CD4-positive, alpha-beta T cell treated with Interleukin-1 beta for 1 hour (primary cell): ENCODE results near the gene CERS6.
A peak's percentile ranks its signal among the peaks of the same experiment; 100 is the strongest.

Experiments used
- DNase-seq, 2 donors: peaks; one replicate each; pipeline ENCODE4 v3.0.0-alpha.2; 2020 to 2022

Gene CERS6

GRCh38 chr2:168710754-168711467 is 254.8 kb downstream of the CERS6 start:
- no peak for DNase-seq

GRCh38 chr2:168712053-168712452 is 256.0 kb downstream of the CERS6 start:
- DNase-seq = no peak

DNA sequence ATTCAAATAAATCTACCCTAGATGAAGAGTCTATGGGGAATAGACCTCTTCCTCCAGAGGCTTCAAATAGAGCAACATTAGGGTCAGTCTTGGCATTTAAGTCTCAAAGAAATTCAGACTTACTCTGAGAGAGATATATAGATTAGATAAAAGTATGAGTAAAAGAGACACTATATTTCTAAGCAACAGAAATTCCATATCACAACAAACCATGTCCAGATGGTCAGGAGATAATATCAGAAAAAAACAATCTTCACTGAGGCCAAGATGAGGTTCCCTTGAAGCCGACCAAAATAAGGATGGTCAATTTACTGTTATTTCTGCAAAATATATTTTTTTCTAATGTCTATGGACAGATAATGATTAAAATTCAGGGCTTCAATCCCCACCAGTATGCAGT is 257.3 kb downstream of the CERS6 start:
- no peak for DNase-seq

DNA sequence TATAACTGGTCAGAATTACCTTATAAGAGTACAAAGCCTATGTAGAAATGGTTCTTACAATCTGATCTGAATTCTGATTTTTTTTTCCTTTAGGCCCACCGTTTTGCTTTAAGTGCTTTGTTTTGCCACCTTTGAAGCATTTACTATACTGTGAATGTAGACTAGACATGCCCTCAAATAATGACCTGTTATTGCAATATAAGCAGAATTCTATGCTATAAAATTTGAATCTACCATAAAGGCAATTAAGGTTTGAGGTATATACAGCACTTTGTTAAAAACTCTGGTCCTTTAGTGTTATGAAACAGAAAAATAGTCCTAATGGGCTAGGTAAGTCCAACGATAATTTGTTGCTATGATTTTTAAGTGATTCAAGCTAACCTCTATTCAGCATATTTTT is 259.8 kb downstream of the CERS6 start:
- no peak for DNase-seq

DNA sequence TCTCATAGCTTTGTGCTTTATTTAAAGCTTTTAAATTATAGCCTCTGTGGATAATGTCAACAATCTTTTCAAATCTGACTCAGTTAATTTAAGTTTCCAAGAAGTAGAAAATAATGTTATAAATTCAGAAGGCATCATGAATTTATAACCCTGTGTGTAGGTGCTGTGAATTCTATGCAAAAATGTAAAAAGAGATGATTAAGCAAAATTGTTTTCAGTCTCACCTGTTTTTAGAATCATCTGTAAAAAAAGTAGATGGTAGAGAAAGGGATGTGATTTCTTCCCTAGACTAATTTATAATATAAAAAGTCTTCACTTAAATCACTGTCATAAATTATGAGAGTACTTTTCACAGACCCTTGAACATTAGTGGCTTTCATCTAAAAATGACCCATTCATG is 260.8 kb downstream of the CERS6 start:
- no peak for DNase-seq

DNA sequence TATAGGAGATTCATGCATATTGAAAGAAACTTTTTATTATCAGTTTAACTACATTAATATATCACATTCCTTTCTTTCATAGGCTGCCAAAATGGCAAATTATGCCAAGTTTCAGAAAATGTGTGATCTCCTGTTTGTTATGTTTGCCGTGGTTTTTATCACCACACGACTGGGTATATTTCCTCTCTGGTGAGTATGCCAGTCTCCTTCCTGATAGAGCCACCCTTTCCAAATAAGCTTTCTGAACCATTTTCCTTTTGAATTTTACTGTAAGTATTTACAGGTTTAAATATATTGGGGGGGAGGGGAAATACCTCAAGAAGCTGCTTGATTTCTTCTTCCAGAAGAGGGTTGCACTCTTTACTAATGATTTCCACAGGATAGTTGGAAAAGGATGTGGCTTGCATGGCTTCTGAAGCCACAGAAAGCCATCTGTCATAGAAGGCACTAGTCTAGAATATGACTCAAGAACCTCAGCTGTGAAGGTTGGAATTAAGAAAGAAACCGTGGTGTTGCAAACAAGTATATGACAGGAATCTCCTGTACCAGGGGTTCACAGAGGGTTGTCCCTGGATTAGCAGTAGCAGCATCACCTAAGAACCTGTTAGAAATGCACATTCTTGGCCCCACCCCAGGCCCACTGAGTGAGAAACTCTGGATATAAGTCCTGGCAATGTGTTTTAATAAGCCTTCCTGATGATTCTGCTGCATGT is 261.9 kb downstream of the CERS6 start:
- peak in 1 of 2 donors; percentile 2 for DNase-seq

GRCh38 chr2:168718622-168719021 is 262.6 kb downstream of the CERS6 start:
- no peak for DNase-seq

- no peak for DNase-seq
Observed at GRCh38 chr2:168719446-168719845, 263.4 kb downstream of the CERS6 start.

DNA sequence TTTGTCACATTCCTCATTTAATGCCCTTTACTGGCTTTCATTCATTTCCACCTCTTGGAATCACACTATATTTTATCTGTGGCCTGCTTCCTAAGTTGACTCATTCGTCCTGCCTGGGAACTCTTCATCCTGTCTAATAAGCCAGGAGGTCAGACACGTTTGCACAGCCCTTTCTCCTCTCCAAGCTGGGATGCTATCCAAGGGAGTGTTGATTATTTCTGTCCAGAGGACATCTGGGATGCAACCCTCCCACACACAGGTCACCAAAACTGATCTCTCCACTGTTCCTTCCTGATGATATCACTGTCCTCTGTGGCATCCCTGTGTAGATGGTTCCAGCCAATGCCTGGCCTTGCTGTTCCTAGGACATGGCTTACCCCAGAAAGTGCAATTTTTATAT is 266.5 kb downstream of the CERS6 start:
- no peak for DNase-seq

GRCh38 chr2:168723275-168723899 is 267.3 kb downstream of the CERS6 start:
- DNase-seq = no peak

DNA sequence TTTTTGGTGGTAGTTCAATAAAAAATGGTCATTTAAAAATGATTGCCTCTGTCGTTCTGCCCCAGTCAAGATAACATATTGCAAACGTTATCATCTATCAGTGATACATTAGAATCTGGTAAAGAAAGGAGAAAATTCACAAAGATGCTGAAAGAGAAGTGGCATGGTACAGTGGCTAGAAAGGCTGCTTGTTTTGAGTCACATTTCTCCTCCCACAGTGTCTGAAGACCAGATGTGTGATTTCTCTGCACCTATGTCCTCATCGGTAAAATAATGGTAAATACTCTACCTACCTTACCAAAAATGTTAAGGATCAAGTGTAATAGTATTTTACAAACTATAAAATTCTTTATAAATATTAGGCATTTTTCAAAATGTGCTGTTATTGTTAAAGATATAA is 270.3 kb downstream of the CERS6 start:
- no peak for DNase-seq

DNA sequence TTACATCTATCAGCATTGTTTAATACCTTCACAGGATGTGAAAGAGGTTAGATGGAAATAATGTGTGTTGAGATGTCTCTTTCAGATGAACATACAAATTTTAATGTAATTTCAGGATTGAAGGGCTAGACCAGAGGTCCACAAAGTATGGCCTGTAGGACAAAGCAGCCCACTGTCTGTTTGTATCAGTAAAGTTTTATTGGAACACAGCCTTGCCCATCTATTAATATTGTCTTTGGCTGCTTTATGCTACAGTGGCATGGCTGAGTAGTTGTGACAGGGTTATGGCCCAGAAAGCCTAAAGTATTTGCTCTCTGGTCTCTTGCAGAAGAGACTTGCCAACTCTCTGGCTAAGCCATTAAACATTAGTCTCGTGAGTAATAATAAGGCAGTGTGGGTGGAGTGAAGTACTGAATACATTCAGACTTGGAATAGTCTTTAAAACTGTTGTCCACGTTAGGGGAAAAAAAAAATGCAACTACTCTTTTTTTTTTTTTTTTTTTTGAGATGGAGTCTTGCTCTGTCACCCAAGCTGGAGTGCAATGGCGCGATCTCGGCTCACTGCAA is 271.9 kb downstream of the CERS6 start:
- DNase-seq = no peak

GRCh38 chr2:168729455-168729854 is 273.4 kb downstream of the CERS6 start:
- no peak for DNase-seq

- DNase-seq = no peak
Observed at GRCh38 chr2:168730344-168730743, 274.3 kb downstream of the CERS6 start.

GRCh38 chr2:168731002-168731401 is 274.9 kb downstream of the CERS6 start:
- DNase-seq = no peak

GRCh38 chr2:168731616-168732015 is 275.5 kb downstream of the CERS6 start:
- no peak for DNase-seq

GRCh38 chr2:168732100-168732499 is 276.0 kb downstream of the CERS6 start:
- no peak for DNase-seq

- DNase-seq = no peak
Observed at GRCh38 chr2:168732506-168732905, 276.4 kb downstream of the CERS6 start.

- no peak for DNase-seq
Observed at GRCh38 chr2:168734199-168734760, 278.2 kb downstream of the CERS6 start.

GRCh38 chr2:168736649-168737445 is 280.8 kb downstream of the CERS6 start:
- DNase-seq = no peak

DNA sequence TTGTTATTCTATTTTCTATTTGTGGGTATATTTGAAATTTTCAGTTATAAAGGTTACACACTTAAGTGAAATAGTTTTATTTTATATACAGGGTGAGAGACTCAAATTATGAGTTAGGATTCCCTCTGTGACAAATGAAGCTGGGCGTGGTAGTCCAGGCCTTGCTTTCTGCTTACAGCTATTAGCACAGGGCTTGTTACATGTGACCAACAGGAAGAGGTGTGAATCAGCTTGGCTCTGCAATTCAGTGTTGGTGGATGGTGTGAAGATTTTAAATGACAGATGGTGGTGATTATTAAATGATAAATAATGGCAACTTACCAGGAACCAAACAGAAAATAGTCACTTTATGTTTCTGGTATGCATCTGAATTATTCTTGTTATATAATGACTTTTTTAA is 282.0 kb downstream of the CERS6 start:
- DNase-seq = peak in 1 of 2 donors; percentile 15

DNA sequence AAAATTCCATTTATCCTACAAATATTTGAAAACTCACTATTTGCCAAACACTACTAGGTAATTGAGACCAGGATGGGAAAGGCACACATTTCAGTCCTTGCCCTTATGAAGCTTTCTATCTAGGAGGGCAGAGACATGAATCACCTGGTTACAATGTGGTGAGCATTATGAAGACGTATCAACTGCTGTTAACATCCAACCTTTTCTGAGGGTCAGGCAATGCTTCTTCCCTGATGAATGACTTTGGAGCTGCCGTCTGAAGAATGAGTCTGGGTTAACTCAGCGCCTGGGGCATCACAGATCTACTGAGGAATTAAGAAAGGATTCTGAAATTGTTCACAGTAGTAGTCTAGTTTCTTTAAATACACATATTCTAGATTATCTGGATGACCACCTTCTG is 284.3 kb downstream of the CERS6 start:
- no peak for DNase-seq

- no peak for DNase-seq
Observed at GRCh38 chr2:168740788-168741187, 284.7 kb downstream of the CERS6 start.
